ENCODE data around the gene HIVEP3.

The HIVEP3 gene

DNA sequence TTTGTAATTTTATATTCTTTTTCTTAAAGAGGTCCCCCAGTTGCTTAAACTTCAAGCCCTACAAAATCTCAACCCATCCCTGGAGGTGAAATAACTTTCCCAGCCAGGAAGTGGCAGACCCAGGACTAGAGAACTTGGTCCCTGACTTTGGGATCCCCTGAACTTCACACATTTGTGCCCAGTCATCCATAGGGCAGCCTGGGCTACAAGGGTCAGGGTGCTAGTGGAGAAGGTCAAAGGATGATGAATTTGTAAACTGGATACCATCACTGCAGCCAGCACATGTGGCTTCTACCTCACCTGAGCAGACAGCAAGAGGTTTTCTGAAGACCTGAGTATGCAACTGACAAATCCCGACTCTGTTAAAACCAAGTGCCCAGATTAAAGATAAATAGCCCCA lies 31.4 kb downstream of the HIVEP3 start:
- Mint-ChIP-seq H3K27me3 (ENCODE audit: low read depth) (peaks cover 3% of the 10 kb centered on the region), H3K9me3 (no peaks in the 10 kb centered on the region), H3K27ac (no peak overlapping the region), H3K4me1 (peaks cover 46% of the 10 kb centered on the region), H3K4me3 (no peak overlapping the region), H3K36me3 (ENCODE audit: low read depth) (no peaks in the 10 kb centered on the region)
- TF ChIP-seq, protein P1, sequence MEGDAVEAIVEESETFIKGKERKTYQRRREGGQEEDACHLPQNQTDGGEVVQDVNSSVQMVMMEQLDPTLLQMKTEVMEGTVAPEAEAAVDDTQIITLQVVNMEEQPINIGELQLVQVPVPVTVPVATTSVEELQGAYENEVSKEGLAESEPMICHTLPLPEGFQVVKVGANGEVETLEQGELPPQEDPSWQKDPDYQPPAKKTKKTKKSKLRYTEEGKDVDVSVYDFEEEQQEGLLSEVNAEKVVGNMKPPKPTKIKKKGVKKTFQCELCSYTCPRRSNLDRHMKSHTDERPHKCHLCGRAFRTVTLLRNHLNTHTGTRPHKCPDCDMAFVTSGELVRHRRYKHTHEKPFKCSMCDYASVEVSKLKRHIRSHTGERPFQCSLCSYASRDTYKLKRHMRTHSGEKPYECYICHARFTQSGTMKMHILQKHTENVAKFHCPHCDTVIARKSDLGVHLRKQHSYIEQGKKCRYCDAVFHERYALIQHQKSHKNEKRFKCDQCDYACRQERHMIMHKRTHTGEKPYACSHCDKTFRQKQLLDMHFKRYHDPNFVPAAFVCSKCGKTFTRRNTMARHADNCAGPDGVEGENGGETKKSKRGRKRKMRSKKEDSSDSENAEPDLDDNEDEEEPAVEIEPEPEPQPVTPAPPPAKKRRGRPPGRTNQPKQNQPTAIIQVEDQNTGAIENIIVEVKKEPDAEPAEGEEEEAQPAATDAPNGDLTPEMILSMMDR (IDR thresholded peaks at IDR 0.05; ENCODE audit: unreplicated experiment in 3 of 3), result no peak

DNA sequence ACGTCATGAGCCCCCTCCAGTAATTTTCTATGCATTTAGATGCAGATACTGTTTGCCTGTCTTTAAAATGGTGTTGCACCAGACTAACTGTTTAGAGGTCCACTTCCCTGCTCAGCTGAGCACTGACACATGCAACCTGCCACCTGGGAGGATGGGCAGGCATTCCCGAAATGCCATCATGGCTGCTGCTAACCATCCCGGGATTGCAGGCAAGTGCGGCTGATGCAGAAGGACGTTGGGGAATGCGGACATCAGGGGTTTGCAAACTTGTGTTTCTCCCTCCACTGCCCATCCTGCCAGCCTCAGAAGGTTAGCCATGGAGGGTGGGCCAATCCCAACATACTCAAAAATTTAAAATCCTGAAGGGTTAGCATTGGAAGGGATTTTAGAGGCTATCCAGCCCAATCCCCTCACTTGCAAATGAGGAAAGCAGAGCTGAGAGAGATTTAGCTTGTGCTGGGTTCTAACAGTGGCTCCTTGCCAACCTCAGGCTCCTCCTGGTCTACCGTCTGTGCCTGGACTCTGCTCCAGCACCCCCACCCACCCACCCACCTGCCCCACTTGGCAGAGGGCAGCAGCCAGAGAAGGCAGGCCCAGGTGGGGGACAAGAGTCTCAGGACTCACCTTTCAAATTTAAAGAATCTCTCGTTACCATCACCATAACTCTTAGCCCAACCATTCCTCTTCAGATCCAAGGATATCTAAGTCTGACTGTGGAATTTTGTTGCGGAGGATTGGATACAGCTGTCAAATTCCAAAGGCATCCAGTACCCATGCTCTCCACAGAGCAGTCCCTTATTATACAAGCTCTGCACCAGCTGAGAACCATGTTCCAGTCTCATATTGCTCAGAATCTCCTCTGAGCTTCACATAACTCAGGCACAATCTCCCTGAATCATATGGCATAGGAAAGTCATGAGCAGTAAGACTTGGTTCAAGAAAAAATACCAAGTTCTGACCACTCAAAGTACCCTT lies 34.2 kb downstream of the HIVEP3 start:
- Mint-ChIP-seq H3K4me3 (no peak overlapping the region), H3K27ac (peak overlapping the region; percentile 34 to 83 (median 55)), H3K27me3 (ENCODE audit: low read depth) (no peaks in the 10 kb centered on the region), H3K36me3 (ENCODE audit: low read depth) (no peaks in the 10 kb centered on the region), H3K4me1 (peaks cover 47% of the 10 kb centered on the region), H3K9me3 (no peaks in the 10 kb centered on the region)
- TF ChIP-seq, protein P1 (IDR thresholded peaks at IDR 0.05; ENCODE audit: unreplicated experiment in 3 of 3), result no peak

DNA sequence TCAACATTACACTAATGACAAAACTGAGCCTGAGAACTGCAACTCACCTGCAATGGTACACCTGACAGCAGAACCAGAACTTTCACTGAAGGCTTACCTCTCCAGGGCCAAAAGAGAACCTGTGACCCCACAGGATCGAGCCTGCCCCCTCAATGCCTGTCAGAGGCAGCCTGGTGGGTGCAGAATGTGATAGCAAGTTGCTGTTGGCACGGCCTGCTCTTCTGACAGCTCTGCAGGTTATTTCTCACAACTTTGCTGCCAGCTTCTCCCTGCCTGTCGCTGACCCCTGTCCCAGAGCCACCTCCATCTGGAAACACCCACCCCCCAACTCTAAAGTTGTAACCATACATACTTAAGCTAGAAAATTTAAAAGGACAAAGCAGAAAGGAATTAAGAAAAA lies 35.2 kb downstream of the HIVEP3 start:
- no peaks in the 10 kb centered on the region for H3K9me3 Mint-ChIP-seq
- peaks cover 54% of the 10 kb centered on the region for H3K4me1 Mint-ChIP-seq
- TF ChIP-seq, protein P1 (IDR thresholded peaks at IDR 0.05; ENCODE audit: unreplicated experiment in 3 of 3), result no peak
- H3K36me3 Mint-ChIP-seq (ENCODE audit: low read depth), result no peaks in the 10 kb centered on the region
- H3K27ac Mint-ChIP-seq, result no peak overlapping the region
- H3K4me3 Mint-ChIP-seq, result no peak overlapping the region
- no peaks in the 10 kb centered on the region for H3K27me3 Mint-ChIP-seq (ENCODE audit: low read depth)

DNA sequence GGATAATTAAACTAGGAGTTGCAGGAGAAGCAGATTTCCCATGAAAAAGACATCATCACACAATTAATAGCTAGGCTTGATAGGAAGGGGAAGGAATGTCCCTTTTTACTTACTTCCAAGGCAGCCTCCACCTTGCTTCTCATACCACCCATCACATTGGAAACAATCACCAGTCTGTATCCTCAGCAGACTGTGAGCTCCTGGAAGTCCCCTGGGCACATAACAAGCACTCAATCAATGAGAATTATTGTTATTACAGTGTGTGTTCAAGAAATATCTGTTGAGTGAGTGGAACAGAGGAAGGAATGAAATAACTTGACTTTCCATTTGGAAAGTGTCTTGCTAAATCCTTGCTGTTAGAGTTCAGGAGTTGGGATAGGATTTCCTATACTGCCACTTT lies 36.2 kb downstream of the HIVEP3 start:
- peak overlapping the region; percentile 50 to 66 (median 55) for H3K27ac Mint-ChIP-seq
- TF ChIP-seq, protein P1 (IDR thresholded peaks at IDR 0.05; ENCODE audit: unreplicated experiment in 3 of 3), result no peak
- no peak overlapping the region for H3K4me3 Mint-ChIP-seq
- H3K9me3 Mint-ChIP-seq, result no peaks in the 10 kb centered on the region
- no peaks in the 10 kb centered on the region for H3K36me3 Mint-ChIP-seq (ENCODE audit: low read depth)
- peaks cover 63% of the 10 kb centered on the region for H3K4me1 Mint-ChIP-seq
- H3K27me3 Mint-ChIP-seq (ENCODE audit: low read depth), result no peaks in the 10 kb centered on the region

DNA sequence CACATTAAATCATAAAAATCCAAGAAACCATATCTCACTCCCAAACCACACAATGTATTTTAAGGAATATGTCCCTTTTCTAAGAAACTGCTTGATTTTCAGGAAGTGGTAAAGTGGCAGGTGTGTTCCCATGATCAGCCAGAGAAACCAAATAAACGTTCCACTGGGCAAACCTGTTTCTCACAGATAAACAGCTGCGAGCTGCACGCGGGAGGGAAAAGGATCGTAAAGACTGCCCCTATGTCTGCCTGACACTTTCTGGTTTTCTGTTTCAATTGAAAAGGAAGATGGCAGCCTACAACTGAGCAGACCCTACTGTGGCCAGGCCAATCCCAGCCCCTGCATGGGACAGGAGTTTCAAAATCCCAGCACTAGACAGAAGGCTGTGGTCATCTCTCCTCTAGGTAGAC lies 36.6 kb downstream of the HIVEP3 start:
- H3K9me3 Mint-ChIP-seq, result no peaks in the 10 kb centered on the region
- no peaks in the 10 kb centered on the region for H3K36me3 Mint-ChIP-seq (ENCODE audit: low read depth)
- TF ChIP-seq, protein P1 (IDR thresholded peaks at IDR 0.05; ENCODE audit: unreplicated experiment in 3 of 3), result no peak
- peaks cover 67% of the 10 kb centered on the region for H3K4me1 Mint-ChIP-seq
- H3K27ac Mint-ChIP-seq, result peak overlapping the region; percentile 50 to 66 (median 55)
- peak overlapping the region in 1 of 3 experiments; percentile 50 for H3K4me3 Mint-ChIP-seq
- no peaks in the 10 kb centered on the region for H3K27me3 Mint-ChIP-seq (ENCODE audit: low read depth)

All from nephron (organoid).